Measurements from ENCODE around the gene DIPK2A.

The DIPK2A gene, protein sequence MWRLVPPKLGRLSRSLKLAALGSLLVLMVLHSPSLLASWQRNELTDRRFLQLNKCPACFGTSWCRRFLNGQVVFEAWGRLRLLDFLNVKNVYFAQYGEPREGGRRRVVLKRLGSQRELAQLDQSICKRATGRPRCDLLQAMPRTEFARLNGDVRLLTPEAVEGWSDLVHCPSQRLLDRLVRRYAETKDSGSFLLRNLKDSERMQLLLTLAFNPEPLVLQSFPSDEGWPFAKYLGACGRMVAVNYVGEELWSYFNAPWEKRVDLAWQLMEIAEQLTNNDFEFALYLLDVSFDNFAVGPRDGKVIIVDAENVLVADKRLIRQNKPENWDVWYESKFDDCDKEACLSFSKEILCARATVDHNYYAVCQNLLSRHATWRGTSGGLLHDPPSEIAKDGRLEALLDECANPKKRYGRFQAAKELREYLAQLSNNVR

DNA sequence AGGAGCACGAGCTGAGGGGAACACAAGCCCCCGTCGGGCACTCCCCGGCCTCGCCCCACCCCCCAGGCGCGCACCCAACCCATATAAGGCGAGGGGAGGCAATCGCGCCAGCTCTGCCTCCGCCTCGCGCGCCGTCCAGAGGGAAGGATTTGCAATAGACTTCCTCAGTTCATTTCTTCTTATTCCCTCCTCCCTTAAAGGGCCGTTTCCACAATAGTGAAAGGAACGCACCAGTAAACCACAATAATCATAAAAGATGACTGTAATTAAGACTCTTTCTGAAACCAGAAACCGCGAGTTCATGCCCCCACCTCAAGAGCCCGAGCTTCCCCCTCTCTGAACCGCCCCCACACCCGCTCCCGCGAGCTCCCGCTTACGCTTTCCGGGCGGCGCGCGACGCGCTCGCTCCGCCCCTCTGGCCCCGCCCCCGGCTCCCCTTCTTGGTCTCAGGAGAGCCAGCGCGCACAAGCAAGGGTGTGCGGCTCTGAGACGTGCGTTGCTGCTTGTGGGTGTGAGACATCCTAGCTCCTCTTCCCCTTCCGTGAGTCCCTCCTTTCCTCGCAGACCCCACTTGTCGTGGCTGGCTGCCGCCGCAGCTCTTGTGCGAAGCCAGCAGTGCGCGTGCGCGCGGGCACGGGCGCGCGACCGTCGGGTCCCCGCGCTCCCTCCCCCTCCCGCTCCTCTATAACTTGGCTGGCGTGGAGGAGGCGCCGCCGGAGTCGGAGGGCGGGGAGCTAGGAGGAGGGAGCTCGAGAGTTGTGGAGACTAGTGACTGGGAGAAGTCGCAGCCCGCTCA is at the start of gene DIPK2A:
TSS of gene DIPK2A (plus strand) at position 465 of the 796 bp plus-strand sequence. CDS start 510 bp downstream, outside the sequence.
- DNase-seq, result peak; percentile 95 to 96

DNA sequence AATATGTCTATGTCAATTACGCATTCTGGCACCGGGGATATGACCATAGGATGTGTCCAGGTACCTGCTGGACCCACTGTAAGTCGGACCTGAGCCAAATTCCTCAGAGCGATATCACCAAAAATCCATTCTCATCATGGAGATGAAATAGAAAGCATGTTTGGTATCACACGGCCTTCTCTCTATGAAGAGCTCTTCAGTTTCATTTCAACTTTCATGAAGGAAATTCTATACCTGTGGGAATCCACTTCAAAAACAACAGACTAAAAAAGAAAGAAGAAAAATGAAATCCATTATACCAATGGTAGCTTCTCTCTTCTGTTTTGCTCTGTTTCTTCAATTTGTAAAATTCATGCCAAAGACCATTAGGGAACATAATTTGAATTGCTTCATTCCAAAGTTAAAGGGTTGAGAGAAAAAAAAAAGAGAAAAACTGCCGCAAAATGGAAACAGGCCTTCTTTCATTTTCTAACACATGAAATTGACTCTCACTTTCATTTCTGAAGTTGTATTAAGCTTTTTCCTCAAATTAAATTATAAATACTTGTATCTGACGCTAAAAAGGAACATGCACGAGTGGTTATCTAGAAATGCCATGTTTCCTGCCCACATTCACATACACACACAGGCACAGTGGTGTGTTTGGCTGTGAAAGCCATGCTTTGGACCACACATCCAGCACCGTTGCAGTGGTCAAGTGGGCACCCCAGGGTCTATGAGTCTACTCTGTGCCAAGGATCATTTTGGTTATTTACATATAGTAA is 46.9 kb upstream of the DIPK2A start:
- no peak for DNase-seq

DNA sequence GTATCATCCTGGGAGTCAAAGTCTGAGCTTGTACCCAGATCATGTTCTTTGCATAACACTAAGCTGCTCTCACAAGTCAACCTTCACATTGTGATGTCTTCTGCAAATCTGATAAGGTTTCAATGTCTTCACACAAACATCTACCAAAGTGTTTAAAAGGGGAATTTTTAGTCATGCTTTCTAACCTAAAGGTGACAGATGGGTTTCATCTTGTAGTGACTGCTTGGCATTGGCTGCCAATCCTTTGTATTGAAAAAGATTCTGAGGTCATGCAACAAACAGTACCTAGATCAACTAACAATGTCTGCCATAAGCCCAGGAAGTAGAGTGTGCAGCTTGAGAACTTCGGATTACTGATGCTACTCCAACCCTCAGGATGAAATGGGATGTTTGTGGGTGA is 43.6 kb upstream of the DIPK2A start:
- no peak for DNase-seq

DNA sequence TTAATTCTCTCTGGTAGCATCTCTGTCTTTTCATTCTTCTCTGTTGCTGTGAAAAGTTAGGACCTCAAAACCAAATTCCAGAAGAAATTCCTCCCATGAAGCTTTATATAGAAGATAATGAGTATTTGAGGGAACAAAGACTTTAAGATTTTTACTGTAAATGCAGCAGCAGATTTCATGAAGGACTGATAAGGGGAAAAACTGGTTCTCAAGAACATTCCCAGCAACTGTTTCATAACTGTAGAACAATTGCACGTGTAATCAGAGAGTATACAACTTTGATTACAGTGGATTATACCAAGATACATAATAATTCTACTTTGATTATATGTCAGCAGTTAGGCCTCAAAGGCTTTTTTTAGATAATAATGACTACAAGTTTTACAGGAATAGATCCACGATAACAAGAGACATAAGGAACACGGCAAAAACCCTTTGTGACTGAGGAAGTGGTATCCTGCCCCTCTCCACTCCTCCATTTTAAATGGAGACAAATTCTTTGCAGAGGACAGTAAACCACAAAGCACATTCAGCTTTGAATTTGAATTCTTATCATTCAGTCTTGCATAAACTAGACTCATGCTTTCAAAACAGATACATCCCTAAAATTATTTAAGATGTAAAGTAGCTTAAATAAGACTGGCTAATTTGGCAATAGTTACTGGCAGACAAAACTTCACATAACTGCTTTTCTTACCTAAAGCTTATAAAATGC is 42.9 kb upstream of the DIPK2A start:
- DNase-seq, result no peak

DNA sequence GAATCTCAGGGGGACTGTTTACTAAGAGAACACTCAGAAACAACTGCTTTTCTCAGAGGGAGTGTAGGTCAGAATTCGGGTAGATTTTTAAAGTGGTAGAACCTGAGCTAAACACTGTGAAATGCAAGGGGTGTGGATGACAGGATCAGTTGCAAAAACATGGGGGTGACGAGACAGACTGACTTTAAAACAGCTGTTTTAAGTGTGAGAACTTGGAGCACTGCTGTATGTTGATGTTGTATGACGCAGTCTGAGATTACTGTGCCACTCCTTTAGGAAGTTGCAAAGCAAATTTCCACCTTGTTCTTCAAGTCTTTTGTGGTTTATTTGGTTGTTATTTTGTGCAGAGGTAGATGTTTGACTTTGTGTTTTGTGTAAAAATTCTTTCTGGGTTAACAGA is 36.8 kb upstream of the DIPK2A start:
- no peak for DNase-seq

DNA sequence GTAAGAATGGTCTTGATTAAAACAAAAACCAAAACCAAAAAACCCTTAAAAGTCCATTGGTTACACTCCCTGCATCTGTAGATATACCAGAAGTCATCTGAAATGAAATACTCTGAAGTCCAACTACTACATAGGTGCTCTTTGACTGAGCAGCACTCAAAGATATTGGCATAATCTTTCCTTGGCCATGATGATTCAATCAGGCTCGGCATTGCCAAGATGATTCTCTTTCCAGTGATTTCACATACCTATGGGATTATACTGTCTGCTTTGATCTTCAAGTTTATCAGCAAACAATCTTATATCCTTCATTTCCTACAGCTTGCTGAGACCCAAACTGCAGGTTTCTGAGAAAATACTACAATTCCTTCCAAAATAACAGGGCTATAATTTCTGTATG is 35.9 kb upstream of the DIPK2A start:
- no peak for DNase-seq

DNA sequence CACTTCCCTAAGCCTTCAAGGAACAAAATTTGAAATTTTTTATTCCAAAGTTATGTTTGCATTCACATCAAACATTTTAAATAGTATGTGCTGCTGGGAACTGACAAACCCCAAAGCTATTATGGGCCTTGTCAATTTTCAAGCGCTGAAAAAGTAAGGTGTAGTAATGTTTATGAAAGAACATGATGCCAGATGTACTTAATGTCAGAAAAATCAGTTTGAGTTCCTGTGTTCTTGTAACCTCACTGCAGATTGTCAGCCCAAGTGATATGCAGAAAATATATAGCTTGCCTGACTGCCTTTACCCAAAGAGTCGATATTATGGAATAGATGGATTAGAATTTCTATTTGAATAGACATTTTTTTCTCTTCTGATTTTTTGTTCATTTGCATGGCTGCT is 20.8 kb upstream of the DIPK2A start:
- DNase-seq, result no peak

DNA sequence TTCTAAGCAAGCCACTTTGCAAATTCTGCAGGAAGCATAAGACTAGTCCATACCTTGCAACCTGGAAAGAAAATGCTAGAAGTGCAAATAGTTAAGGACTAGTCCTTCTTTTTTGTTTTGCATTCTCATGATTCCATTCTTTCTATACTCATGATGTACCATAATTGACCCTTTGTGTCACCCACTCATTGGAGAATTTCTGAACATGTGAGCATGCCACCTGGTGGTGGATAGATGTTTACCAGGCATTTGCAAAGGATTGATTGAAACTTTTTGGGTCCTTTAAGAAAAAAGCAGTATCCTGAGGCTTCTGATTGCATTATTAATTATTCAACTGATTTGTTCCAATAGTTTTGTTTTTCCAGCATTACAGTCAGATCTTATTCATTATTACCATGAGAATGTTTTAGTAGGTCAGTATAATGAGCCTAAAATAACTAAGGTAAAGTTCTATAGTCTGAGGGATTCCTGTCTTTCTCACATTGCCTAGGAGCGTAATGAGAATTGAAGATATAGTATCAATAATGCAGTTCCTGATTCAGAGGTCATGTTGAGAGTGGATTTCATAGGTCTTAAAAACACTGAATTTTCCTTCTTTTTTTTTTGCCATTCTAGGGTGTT is 20.2 kb upstream of the DIPK2A start:
- peak in 1 of 2 donors; percentile 26 for DNase-seq

DNA sequence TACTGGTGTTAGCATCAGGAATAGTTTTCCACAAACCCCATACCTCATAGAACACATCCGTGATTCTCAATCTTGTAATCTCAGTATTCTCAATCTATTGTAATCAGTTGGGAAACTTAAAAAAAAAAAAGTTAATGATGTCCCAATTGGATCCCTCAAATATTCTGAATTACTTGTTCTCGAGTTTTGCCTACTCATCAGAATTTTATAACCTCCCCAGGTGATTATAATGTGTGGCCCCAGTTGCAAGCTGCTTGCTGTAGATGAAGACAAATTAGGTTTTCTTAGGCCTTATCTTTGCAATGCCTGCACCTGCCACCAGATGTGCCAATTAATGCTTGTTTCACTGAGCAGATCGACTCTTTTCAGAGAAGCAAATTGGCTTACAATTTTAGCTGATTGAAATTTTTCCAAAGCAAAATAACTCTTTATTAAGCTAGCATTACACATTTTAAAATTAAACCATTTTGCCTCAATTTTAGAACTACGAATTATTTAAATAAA is 19.0 kb upstream of the DIPK2A start:
- no peak for DNase-seq

DNA sequence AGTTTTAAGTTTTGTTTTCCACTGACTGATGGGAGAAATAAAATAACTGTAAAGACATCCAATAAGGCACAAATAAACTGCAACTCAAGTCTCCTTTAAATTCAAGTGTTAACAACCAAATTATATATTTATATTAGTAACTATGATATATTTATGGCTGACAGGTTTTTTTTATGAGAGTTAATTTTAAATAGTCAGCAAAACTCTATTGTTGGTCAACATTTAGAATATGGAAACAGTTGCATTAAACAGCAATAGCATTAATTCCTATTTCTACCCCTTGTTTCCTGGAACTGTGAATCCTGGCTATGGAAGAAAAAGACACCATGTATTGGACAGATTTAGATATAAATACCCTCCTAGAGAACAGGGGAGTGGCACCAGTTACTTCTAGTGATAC is 16.5 kb upstream of the DIPK2A start:
- DNase-seq, result no peak

DNA sequence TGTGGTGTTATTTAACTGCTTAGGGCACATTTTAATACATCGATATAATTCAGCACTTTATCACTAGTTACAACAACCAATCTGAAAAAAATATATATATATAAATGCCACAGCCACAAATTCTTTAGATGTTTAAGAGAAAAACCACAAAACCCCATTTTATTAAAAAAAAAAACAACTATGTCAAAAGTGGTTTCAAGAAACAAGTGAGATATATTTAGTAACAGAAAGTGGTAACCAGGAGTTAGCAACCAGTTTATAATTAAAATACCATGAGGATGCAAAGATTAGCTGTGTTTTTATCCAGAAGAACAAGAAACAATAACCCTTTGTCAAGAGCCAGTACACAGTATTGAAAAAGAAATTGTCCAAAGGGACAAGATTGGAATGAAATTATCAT is 14.8 kb upstream of the DIPK2A start:
- no peak for DNase-seq

DNA sequence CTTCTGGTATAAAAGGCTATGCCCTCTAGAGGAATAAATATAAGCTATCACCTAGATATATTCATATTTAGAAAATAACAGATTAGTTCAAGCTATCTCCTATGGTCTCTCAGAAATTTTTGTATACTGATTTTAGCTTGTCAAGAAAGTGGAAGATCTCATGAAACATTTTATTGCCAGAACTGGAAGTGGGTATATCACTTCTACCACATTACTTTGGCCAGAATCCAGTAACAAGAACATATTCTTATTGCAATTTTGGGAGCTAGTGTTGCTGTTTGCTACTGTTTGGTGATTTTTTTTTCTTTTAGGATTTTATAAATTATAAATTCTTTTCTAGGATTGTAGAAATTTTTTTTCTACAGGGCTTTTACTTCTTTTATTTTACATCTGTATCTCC is 14.2 kb upstream of the DIPK2A start:
- DNase-seq, result no peak

DNA sequence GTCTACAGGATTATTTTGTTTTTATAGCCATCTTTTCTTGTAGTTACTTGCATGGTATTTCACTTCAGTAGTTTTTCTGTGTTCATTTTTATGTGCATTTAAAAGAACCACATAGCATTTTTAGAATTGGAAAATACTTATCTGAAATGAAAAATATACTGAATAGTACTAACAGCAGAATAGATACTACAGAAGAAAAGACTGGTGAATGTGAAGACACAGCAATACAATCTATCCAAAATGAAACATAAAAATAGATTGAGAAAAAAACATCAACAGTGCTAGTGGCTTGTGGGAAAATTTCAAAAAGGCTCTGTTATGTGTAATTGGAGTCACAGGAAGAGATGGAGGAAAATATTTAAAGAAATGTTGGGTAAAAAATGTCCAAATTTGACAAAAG is 12.7 kb upstream of the DIPK2A start:
- DNase-seq, result no peak

DNA sequence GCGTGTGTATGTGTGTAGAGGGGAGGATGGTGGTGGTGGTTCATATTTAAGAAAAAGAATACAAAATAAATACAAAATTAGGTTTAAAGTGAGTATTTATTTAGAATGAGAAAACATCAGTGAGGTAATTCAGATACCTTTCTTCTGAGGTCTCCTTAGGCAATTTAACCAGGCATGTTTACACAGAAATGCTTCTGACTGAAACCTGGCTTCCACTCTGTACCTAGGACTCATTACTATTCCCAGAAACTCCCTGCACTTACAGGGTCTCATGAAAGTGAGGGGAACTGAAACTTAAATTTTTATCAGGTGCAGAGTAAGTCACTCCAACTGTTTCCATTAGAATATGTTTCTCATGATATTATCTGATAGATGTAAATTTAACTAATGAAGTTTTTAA is 10.3 kb upstream of the DIPK2A start:
- DNase-seq, result no peak

DNA sequence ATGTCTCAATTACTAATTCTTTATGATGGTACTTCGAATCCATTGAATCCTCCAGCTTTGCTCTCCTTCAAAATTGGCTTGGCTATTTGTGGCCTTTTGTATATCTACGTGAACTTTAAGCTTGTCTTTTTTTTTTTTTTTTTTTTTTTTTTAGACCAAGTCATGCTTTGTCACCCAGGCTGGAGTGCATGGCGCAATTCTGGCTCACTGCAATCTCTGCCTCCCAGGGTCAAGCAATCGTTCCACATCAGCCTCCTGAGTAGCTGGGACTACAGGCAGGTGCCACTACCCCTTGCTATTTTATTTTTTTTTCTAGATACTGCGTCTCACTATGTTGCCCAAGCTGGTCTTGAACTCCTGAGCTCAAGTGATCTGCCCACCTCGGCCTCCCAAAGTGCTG is 7.7 kb upstream of the DIPK2A start:
- no peak for DNase-seq

DNA sequence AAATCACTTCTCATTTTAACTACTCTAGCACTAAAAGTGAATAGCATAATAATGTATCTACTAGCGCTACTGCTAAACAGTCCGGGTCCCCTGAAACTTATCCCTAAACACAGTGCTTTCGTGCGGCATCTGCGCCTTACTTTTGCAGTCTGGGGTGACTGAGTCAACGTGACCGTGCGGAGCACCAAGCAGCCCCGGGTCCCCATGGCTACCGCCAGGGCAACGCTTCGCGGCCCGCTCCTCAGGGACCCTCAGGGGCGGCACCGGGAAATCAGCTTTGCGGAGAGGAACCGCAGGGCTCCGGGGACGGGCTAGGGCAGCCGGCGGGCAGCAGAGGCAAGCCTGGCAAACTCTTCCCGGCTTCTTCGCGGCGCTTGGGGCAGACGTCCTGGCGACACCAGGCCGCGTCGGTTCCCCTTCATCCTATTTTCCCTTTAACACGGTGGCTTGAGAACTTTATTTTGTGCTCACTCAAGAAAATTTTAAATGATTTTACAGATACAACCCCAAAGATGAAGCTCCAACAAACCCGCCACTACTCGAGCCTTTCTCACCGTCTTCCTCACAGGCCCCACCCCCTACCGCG is 757 bp upstream of the DIPK2A start:
- DNase-seq, result peak; percentile 36 to 50

DNA sequence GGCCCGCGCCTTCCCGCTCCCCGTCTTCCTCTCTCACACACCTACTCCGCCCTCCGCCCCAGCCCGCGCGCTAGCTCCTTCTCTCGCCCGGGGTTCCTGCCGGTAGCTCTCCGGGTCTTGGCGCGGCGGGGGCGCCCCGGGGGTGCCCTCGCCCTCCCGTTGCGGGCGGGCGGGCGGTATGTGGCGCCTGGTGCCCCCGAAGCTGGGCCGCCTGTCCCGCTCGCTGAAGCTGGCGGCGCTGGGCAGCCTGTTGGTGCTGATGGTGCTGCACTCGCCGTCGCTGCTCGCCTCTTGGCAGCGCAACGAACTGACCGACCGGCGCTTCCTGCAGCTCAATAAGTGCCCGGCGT is 507 bp downstream of the DIPK2A start:
- no peak for DNase-seq

DNA sequence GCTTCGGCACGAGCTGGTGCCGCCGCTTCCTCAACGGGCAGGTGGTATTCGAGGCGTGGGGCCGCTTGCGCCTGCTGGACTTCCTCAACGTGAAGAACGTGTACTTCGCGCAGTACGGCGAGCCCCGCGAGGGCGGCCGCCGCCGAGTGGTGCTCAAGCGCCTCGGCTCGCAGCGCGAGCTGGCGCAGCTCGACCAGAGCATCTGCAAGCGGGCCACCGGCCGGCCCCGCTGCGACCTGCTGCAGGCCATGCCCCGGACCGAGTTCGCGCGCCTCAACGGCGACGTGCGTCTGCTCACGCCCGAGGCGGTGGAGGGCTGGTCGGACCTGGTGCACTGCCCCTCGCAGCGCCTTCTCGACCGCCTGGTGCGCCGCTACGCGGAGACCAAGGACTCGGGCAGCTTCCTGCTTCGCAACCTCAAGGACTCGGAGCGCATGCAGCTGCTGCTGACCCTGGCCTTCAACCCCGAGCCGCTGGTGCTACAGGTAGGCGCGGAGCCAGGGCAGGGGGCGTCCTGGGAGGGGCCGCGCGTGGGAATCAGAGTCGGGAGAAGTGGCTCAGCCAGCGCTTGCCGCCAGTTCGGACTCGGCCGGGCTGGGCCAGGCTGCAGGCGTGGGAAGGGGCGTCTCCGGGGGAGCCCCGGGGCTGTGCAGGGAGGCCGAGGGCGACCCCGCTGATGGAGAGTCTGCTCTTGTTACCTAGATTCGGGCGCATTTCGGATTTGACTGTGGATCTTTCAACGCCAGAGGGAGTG is 1.1 kb downstream of the DIPK2A start:
- DNase-seq, result peak; percentile 35 to 63

DNA sequence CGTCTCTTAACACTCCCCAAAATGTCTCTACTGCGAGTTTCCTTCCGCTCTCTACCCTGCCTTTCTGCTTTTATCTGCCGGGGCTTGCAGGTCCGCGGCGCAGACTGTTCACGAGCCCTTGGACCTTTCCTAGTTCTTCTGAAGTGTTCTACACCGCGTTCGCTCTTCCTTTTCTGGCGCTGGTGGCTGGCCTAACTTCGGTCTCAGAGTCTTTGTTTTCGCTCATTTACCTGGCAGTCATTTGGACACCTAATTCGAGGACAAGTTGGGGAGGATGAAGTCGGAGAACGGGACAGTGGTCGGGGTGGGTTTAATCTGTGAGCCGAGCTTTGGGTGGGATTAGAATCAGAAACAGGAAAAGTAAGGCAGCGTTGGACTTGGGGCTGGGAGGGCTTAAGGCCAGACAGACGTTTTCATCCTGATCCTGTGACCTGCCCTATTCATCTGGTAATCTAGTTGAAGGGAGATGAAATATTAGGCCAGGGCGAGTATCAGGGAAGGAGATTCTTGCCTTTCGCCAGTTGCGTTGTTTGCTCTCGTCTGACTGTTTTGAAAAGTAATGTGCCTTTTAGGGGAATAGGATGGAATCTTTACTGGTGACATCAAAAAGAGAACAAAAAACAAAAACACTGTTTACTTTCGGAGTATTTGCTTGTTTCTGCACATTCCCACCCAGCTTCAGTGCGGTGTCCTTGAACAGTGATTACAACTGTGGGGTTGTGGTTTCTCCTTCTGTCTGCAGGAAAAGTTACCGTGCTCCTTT is 1.8 kb downstream of the DIPK2A start:
- peak in 1 of 2 donors; percentile 64 for DNase-seq

Measured in activated CD4-positive, alpha-beta T cell treated with anti-CD3 and anti-CD28 coated beads for 4 hours (primary cell).